ENCODE results near the gene DCAF8L2.

DNA sequence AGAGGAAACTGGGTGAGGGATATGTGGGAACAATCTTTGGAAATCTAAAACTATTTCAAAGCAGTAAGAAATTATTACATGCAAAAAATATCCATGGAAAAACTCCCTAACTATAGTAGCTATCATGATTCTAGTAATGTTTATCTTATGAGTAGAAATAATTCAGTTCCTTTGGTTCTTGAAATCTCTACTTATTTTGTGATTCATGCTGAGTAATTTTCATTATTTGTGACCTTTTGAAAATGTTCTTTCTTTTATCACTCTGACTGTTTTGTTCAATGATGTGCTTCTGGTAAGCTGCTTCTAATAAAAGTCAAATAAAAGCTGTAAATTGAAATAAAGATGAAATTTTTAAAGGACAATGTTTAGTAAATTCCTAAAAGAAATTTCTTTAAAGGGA is 177.2 kb downstream of the DCAF8L2 start:
- no peak for TF ChIP-seq STAT5B (CRISPR knock-in tag; IDR thresholded peaks at IDR 0.05)
- TF ChIP-seq, protein P1, sequence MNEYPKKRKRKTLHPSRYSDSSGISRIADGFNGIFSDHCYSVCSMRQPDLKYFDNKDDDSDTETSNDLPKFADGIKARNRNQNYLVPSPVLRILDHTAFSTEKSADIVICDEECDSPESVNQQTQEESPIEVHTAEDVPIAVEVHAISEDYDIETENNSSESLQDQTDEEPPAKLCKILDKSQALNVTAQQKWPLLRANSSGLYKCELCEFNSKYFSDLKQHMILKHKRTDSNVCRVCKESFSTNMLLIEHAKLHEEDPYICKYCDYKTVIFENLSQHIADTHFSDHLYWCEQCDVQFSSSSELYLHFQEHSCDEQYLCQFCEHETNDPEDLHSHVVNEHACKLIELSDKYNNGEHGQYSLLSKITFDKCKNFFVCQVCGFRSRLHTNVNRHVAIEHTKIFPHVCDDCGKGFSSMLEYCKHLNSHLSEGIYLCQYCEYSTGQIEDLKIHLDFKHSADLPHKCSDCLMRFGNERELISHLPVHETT (CRISPR knock-in tag; conservative IDR thresholded peaks at IDR 0.05 in 1 of 2, IDR thresholded peaks at IDR 0.05 in 1 of 2): no peak
- TF ChIP-seq, protein P2, sequence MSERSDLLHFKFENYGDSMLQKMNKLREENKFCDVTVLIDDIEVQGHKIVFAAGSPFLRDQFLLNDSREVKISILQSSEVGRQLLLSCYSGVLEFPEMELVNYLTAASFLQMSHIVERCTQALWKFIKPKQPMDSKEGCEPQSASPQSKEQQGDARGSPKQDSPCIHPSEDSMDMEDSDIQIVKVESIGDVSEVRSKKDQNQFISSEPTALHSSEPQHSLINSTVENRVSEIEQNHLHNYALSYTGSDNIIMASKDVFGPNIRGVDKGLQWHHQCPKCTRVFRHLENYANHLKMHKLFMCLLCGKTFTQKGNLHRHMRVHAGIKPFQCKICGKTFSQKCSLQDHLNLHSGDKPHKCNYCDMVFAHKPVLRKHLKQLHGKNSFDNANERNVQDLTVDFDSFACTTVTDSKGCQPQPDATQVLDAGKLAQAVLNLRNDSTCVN (CRISPR knock-in tag; IDR thresholded peaks at IDR 0.05): no peak
- TF ChIP-seq RCOR1 (IDR thresholded peaks at IDR 0.05; ENCODE audit: borderline replicate concordance in 1 of 2, low read depth in 2 of 2, low read length in 2 of 2): no peak
- TF ChIP-seq, protein P3, sequence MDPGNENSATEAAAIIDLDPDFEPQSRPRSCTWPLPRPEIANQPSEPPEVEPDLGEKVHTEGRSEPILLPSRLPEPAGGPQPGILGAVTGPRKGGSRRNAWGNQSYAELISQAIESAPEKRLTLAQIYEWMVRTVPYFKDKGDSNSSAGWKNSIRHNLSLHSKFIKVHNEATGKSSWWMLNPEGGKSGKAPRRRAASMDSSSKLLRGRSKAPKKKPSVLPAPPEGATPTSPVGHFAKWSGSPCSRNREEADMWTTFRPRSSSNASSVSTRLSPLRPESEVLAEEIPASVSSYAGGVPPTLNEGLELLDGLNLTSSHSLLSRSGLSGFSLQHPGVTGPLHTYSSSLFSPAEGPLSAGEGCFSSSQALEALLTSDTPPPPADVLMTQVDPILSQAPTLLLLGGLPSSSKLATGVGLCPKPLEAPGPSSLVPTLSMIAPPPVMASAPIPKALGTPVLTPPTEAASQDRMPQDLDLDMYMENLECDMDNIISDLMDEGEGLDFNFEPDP (CRISPR knock-in tag; IDR thresholded peaks at IDR 0.05): no peak
- TF ChIP-seq MCM5 (IDR thresholded peaks at IDR 0.05; ENCODE audit: low read depth): no peak

All from K562 (cell line).